ENCODE results near the gene KCNMB4.

DNA sequence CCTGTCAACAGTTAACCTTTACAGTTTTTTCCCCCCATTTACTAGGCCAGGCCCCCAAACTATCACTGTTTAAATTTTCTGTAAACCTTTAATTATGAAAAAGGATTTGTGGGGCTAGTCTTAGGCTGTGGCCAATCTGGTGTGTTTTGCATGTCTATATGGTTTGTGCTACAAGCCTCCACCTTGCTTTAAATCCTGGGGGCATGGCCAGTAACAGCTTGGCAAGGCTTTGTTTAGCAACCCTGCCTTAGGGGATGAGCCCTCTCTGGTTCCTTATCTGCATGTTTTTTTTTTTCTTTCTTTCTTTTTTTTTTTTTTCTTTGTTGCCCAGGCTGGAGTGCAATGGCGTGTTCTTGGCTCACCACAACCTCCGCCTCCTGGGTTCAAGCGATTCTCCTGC lies 102.7 kb downstream of the KCNMB4 start:
- TF ChIP-seq, protein P1, sequence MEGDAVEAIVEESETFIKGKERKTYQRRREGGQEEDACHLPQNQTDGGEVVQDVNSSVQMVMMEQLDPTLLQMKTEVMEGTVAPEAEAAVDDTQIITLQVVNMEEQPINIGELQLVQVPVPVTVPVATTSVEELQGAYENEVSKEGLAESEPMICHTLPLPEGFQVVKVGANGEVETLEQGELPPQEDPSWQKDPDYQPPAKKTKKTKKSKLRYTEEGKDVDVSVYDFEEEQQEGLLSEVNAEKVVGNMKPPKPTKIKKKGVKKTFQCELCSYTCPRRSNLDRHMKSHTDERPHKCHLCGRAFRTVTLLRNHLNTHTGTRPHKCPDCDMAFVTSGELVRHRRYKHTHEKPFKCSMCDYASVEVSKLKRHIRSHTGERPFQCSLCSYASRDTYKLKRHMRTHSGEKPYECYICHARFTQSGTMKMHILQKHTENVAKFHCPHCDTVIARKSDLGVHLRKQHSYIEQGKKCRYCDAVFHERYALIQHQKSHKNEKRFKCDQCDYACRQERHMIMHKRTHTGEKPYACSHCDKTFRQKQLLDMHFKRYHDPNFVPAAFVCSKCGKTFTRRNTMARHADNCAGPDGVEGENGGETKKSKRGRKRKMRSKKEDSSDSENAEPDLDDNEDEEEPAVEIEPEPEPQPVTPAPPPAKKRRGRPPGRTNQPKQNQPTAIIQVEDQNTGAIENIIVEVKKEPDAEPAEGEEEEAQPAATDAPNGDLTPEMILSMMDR (conservative IDR thresholded peaks at IDR 0.05 in 1 of 2, IDR thresholded peaks at IDR 0.05 in 1 of 2; ENCODE audit: extremely low read depth in 1 of 2, insufficient read depth in 1 of 2, low read depth in 1 of 2, low read length in 2 of 2), result no peak
- TF ChIP-seq EZH2 (IDR thresholded peaks at IDR 0.05; ENCODE audit: borderline replicate concordance, low read length), result no peak

Measured in mammary epithelial cell (primary cell).